Raji (cell line): ENCODE measurements around the gene SH3YL1.

Experiments
- POLR2A ChIP-seq: IDR thresholded peaks from 2 replicates; pipeline ENCODE4 v1.6.1; 2011; ENCODE audit warnings: low read depth, low read length, control low read depth; ENCODE audit not compliant: insufficient read depth

The SH3YL1 gene, protein sequence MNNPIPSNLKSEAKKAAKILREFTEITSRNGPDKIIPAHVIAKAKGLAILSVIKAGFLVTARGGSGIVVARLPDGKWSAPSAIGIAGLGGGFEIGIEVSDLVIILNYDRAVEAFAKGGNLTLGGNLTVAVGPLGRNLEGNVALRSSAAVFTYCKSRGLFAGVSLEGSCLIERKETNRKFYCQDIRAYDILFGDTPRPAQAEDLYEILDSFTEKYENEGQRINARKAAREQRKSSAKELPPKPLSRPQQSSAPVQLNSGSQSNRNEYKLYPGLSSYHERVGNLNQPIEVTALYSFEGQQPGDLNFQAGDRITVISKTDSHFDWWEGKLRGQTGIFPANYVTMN

GRCh38 chr2:263774-264492, at the start of gene SH3YL1:
Gene SH3YL1 (minus strand): TSS chr2:264032. CDS start chr2:263984, 48 bp downstream.
- no peak for TF ChIP-seq POLR2A

- no peak for TF ChIP-seq POLR2A
Measured at GRCh38 chr2:310994-311393, 47.2 kb upstream of the SH3YL1 start.

DNA sequence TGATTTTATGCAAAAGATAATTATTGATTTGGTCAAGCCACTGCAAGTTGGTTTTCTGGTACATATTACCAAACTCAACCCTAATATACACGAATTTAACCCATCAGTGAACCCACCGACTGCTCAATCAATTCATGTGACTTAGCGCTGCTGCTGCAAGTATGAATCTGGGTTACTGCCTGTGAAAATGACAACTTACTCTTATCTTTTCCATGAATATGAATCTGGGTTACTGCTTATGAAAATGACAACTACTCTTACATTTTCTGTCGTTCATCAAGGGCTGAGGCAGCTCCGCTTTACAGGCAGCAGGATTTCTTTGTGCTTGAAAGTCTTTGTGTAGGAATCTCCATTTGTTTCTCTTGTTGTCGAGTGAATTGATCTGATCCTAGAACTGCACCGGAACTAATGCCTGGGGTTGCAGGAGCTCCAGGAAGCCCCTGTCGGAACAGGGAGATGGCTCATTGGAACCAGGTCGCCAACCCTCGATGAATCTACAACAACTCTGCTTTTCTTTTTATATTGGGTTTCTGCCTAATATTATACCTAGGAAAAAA, 46.2 kb upstream of the SH3YL1 start:
- no peak for TF ChIP-seq POLR2A

DNA sequence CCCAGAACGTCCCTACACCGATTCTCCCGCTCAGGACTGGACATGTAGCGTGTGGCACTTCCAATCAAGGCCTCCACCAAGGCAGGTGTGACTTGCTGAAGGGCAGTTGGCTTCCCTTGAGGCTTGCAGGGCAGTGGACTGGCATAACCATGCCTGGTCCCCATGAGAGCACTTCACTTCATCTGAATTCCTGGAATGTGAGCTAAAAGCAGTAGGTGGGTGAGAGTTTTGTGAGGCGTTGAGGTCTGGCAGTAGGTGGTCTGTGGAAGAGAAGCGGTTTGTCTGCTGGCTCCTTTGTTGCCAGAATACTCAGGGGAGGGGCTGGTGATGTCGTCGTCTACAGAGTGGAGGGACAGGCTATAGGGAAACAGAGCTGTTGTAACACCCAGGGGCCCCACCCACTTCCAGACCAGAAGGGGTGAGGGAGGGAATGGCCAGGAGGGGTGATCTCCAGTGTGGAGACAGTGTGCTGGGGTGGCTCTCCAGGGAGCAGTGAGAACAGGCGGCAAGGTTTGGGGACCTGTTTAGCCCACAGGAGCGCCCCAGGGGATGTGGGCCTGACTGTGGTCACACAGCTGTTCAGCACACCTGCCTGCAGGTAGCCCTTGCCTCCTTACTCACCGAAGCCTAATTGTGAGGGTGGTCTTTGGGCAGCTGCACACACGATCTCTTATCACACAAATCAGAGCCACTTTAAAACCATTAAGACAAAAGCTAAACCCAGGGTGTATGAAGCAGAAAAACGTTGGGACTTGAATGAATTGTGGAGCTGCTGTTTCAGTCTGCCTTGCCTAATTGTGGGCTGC, 45.5 kb upstream of the SH3YL1 start:
- no peak for TF ChIP-seq POLR2A

DNA sequence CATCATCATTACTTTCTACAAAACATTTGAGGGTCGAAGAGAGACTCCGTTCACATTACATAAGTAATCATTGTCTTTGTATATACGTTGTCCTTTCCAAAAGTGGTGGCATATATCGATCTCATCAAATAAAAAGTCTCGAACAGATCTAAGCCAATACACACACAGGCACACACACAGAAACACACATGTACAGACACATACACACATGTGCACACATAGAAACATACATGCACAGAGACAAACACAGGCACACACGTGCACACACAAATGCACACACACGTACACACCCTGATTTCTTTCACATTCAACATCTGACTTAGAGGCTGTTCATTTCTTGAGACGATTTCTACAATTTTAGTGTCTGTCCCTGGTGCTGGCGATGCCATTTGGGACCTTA, 41.5 kb upstream of the SH3YL1 start:
- TF ChIP-seq POLR2A: no peak

DNA sequence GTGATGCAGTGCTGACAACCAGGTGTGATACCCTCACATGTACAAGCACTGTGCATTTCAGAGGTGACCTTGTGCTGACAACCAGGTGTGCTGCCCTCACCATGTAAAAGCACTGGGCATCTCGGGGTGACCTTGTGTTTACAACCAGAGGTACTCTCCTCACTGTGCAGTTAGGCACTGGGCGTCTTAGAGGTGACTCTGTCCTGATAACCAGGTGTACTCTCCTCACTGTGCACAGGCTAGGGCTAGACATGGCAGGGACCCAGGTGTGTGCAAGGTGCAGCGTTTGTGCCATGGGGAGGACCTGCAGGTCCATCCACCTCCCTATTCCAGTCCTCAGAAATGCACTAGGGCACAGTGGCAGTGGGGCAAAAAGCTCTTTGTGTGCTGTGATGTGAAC, 32.5 kb upstream of the SH3YL1 start:
- no peak for TF ChIP-seq POLR2A

GRCh38 chr2:295090-295489, 31.3 kb upstream of the SH3YL1 start:
- TF ChIP-seq POLR2A: no peak

GRCh38 chr2:290090-290722, 26.4 kb upstream of the SH3YL1 start:
- no peak for TF ChIP-seq POLR2A

DNA sequence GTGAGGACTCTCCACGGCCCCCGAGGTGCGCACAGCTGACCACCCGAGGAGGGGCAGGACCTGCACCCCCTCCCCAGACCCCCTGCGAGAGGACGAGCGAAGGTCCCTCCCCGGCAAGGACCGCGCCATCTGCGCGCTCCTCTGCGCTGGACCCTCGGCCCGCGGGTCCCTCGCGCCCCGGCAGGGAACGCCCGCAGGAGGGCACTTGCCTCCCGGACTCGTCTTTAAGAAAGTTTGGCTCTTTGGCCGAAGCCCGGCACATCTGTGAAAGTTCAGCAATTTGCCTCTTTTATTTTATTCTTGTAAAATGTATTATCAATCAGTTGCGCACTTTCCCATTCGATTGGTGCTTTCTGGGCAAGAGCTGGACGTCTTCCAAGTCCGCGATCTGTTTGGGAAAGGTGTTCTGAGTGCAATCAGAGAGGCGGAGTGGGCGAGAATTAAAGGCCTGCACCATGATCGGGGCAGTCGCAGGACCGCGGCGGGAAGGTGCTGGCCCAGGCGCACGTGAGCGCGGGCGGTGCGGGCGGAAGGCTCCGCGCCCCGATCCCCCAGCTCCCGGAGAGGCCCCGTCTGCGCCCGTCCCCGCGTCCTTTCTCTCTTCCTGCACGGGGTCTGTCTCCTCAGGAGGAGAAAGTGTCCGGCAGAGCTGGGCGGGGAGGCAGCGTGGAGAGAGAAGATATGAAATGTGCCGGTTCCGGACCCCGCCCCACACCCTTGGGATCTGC, 25.7 kb upstream of the SH3YL1 start:
- no peak for TF ChIP-seq POLR2A

DNA sequence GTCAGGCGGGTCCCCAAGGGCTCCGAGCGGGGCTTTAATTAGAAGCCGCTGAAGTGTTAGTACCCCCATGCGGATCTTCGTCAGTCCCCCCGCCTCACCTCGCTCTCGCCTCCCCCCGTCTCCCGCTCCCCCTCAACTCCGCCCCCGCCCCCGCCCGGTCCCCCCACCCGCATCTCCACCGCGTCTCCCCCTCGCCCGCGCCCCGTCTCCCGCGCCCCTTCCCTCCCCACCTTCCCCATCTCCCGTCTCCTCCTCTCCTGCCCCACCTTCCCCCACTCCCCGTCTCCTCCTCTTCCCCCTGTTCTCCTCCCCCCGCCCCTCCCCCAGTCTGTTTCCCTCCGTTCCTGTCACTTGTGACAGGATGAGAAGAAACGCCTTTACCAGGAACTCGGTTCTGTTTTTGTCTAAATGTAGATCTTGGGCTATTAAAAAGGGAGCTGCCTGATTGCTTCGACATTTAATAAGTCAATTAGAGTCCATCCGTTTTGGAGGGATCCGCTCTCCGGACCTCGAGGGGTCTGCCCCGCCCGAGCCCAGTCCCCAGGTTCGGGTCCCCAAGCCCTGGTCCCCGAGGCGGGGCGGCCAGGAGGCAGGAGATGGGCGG, 25.0 kb upstream of the SH3YL1 start:
- TF ChIP-seq POLR2A: no peak

GRCh38 chr2:287911-288757, 24.3 kb upstream of the SH3YL1 start, which contains the start of gene ALKAL2:
Gene ALKAL2 (minus strand): TSS chr2:288091. CDS start chr2:287835, 256 bp downstream.
- no peak for TF ChIP-seq POLR2A

DNA sequence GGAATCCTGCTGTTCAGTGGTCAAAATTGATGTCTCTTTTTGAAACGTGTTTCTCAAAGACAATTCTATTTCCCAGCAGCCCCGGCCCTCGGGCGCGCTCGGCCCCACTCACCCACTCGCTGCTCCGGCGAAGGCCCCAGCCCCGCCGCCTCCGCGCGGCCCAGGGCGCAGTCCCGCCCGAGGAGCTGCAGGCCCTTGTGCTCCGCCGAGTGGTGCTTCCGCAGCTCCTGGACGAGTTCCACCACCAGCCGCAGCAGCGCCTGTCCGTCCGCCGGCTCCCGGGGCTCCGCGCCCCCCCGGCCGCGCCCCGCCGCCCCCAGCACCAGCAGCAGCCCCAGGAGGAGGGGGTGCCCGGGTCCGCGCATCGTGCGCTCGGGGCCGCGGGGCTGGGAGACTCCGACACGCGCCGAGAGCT, 23.6 kb upstream of the SH3YL1 start:
- TF ChIP-seq POLR2A: no peak
